Esophagus muscularis mucosa (tissue), 4 donors: ENCODE results near the gene CNTD1.

Source experiments
- CTCF ChIP-seq, 3 experiments: fragments of 200-600 bp in 2 of 3; fragments of 450-650 bp in 1 of 3; sonication (generic) in 2 of 3; IDR thresholded peaks; one replicate each; pipeline ENCODE4 v1.5.1; 2017 to 2019; ENCODE audit warnings: antibody characterized with exemption in 3 of 3, mild to moderate bottlenecking in 2 of 3, moderate library complexity in 1 of 3
- EP300 ChIP-seq: sonication (generic); formaldehyde crosslinking; IDR thresholded peaks from one replicate; pipeline ENCODE4 v1.6.1; 2017; ENCODE audit warnings: antibody characterized with exemption
- POLR2A ChIP-seq: fragments of 450-650 bp; IDR thresholded peaks from one replicate; pipeline ENCODE4 v1.6.1; 2017; ENCODE audit warnings: antibody characterized with exemption, moderate library complexity, mild to moderate bottlenecking, low read depth

DNA sequence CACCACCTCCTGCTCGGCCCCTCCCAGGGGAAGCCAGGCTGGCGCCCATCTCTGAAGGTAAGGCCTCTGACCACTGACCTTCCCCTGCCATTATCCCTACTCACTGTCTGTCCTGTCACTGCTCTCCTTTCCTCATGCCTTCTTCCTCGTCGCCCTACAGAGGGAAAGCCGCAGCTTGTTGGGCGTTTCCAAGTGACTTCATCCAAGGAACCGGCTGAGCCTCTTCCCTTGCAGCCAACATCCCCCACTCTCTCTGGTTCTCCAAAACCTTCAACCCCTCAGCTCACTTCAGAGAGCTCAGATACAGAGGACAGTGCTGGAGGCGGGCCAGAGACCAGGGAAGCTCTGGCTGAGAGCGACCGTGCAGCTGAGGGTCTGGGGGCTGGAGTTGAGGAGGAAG, 3.2 kb upstream of the CNTD1 start:
- TF ChIP-seq EP300 (no peak), CTCF (IDR thresholded peaks at IDR 0.05) (no peak), POLR2A (no peak)
